Stomach (tissue), 4 donors: ENCODE data around the gene KANSL1.
"Not testable (repeated sequence)": the region's sequence is repeated elsewhere in the genome, so short reads cannot be mapped to it uniquely, and the experiment has no call there.

Experiments used
- CTCF ChIP-seq, 7 experiments: fragments of 450-650 bp in 4 of 7; fragments of 200-600 bp in 3 of 7; sonication (generic) in 3 of 7; IDR thresholded peaks; one replicate each; pipeline ENCODE4 v1.5.1; 2016 to 2019; ENCODE audit warnings: antibody characterized with exemption in 7 of 7, control low read depth in 2 of 7, mild to moderate bottlenecking in 1 of 7
- POLR2A ChIP-seq, 4 donors: fragments of 450-650 bp; IDR thresholded peaks; one replicate each; pipeline ENCODE4 v1.6.1; 2016; ENCODE audit warnings: antibody characterized with exemption in 4 of 4, control low read depth in 2 of 4, mild to moderate bottlenecking in 1 of 4, moderate library complexity in 1 of 4
- POLR2AphosphoS5 ChIP-seq, 3 donors: sonication (generic); formaldehyde crosslinking; IDR thresholded peaks; one replicate each; pipeline ENCODE4 v1.6.1; 2016; ENCODE audit warnings: antibody characterized with exemption in 3 of 3

GRCh38 chr17:46180185-46180891 is 12.9 kb downstream of the KANSL1 start:
- TF ChIP-seq CTCF, POLR2AphosphoS5, POLR2A (IDR thresholded peaks at IDR 0.05): not testable (repeated sequence)
